Activated CD8-positive, alpha-beta T cell treated with anti-CD3 and anti-CD28 coated beads for 36 hours (primary cell): ENCODE data around the gene STAG1. TPM values are rescaled to one million over a fixed set of nuclear protein-coding genes. Genes with fewer than 3 reads are reported as not detected.
"Not testable (repeated sequence)": the region's sequence is repeated elsewhere in the genome, so short reads cannot be mapped to it uniquely, and the experiment has no call there.

ENCODE experiments used
- ATAC-seq: fragments of 200-7000 bp; cut with Tn5 transposase; one replicate; pipeline ENCODE4 v1.10.0; 2021; ENCODE audit warnings: mild to moderate bottlenecking, moderate library complexity
- CTCF ChIA-PET: fragments of 350-600 bp; sonication (Branson Sonifier 250); formaldehyde crosslinking; loops from one replicate; lab custom pipeline; 2021; ENCODE audit warnings: antibody characterized with exemption; lab: Charles Lee
- POLR2A ChIA-PET: fragments of 350-600 bp; sonication (Branson Sonifier 250); formaldehyde crosslinking; loops from one replicate; lab custom pipeline; 2021; ENCODE audit warnings: antibody characterized with exemption; lab: Charles Lee
- DNase-seq: peaks from one replicate; pipeline ENCODE4 v3.0.0-alpha.2; 2020
- H3K27ac Mint-ChIP-seq: one replicate; pipeline ENCODE4 v1.8.0; 2021; ENCODE audit warnings: mild to moderate bottlenecking, mixed read lengths
- H3K27me3 Mint-ChIP-seq: one replicate; pipeline ENCODE4 v1.8.0; 2021; ENCODE audit warnings: mixed read lengths
- H3K36me3 Mint-ChIP-seq: one replicate; pipeline ENCODE4 v1.8.0; 2021; ENCODE audit warnings: low read depth, mixed read lengths
- H3K4me1 Mint-ChIP-seq: one replicate; pipeline ENCODE4 v1.8.0; 2021; ENCODE audit warnings: low read depth, mixed read lengths
- H3K4me3 Mint-ChIP-seq: one replicate; pipeline ENCODE4 v1.8.0; 2021; ENCODE audit warnings: mild to moderate bottlenecking, moderate library complexity, mixed read lengths
- H3K9me3 Mint-ChIP-seq: one replicate; pipeline ENCODE4 v1.8.0; 2021; ENCODE audit warnings: mixed read lengths
- intact Hi-C: fragments of 100-400 bp; cut with micrococcal nuclease; formaldehyde crosslinking; loops from one replicate; pipeline ENCODE4 v1.10.0; 2022
- total RNA-seq, 2 experiments: library from RNA; stranded (reverse); gene quantifications; one replicate each; pipeline ENCODE4 v1.2.3, GENCODE V29; 2021
- TF ChIP-seq, protein P1 (sequence below): fragments of 200-600 bp; IDR thresholded peaks from one replicate; pipeline ENCODE4 v1.8.0; 2022; ENCODE audit warnings: antibody characterized with exemption, mild to moderate bottlenecking

The STAG1 gene
- total RNA-seq, 2 experiments from 2014 or later: 32.5 to 32.8 TPM

DNA sequence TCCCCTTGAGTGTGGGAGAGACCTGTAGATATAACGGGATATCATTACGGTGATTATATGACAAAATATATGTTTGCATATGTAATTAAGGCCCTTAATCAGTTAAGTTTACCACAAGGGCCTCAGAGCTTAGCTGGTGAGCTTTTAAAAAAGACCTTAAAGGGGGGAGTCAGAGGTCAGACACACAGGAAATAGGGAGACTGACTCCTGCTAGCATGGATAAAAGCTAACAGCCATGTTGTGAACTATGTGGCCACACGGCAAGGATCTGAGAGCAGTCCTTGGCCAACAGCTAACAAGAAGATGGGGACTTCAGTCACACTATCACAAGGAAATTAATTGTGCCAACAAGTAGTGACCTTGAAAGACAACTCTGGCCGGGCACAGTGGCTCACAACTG, 3.1 kb downstream of the STAG1 start:
- CTCF ChIA-PET: interaction anchor here (0.7 to 1.6 kb wide), 3 partner anchors 9 to 265 kb away, joined by 3 to 5 read pairs (median 3); partner anchors contain the start of gene NCK1
- TF ChIP-seq, protein P1, sequence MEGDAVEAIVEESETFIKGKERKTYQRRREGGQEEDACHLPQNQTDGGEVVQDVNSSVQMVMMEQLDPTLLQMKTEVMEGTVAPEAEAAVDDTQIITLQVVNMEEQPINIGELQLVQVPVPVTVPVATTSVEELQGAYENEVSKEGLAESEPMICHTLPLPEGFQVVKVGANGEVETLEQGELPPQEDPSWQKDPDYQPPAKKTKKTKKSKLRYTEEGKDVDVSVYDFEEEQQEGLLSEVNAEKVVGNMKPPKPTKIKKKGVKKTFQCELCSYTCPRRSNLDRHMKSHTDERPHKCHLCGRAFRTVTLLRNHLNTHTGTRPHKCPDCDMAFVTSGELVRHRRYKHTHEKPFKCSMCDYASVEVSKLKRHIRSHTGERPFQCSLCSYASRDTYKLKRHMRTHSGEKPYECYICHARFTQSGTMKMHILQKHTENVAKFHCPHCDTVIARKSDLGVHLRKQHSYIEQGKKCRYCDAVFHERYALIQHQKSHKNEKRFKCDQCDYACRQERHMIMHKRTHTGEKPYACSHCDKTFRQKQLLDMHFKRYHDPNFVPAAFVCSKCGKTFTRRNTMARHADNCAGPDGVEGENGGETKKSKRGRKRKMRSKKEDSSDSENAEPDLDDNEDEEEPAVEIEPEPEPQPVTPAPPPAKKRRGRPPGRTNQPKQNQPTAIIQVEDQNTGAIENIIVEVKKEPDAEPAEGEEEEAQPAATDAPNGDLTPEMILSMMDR: no peak
- peaks cover 47% of the 10 kb centered on the region for H3K4me1 Mint-ChIP-seq
- peak overlapping the region; percentile 82 for H3K4me3 Mint-ChIP-seq
- intact Hi-C loops: no loop called here
- H3K9me3 Mint-ChIP-seq: peaks cover 3% of the 10 kb centered on the region
- ATAC-seq: no peak
- peaks cover 16% of the 10 kb centered on the region for H3K36me3 Mint-ChIP-seq
- POLR2A ChIA-PET: no interaction called here
- no peak for DNase-seq
- no peaks in the 10 kb centered on the region for H3K27me3 Mint-ChIP-seq
- peak overlapping the region; percentile 98 for H3K27ac Mint-ChIP-seq

DNA sequence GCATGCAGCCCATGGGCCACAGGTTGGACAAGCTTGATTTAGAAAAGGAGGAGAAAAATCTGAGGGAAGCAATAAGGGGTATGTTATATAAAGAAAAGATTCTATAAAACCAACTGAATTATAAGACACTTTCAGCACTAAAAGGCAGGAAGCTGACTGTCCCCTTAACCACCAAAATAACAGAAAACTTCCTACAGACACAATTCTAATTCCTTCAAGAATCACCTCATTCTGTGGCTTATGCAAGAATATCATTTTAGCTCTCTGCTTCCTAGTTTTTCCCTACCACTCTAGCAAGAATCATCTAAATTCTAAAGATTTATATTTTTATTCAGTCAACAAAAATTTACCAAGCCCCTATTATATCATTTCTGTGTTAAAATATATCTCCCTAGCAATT, 6.3 kb downstream of the STAG1 start:
- ChIA-PET POLR2A (interaction anchor here (0.7 kb wide), 1 partner anchor 8 kb away, joined by 3 read pairs; no protein-coding TSS in a partner anchor), CTCF (interaction anchor here (1.6 to 2.0 kb wide), 3 partner anchors 268 to 354 kb away, joined by 3 to 7 read pairs (median 4); no protein-coding TSS in a partner anchor)
- no peaks in the 10 kb centered on the region for H3K27me3 Mint-ChIP-seq
- intact Hi-C loops: no loop called here
- H3K4me3 Mint-ChIP-seq: no peak overlapping the region
- no peak for DNase-seq
- H3K27ac Mint-ChIP-seq: no peak overlapping the region
- H3K36me3 Mint-ChIP-seq: peaks cover 26% of the 10 kb centered on the region
- peaks cover 51% of the 10 kb centered on the region for H3K4me1 Mint-ChIP-seq
- H3K9me3 Mint-ChIP-seq: peaks cover 6% of the 10 kb centered on the region
- ATAC-seq: no peak
- TF ChIP-seq, protein P1: no peak

DNA sequence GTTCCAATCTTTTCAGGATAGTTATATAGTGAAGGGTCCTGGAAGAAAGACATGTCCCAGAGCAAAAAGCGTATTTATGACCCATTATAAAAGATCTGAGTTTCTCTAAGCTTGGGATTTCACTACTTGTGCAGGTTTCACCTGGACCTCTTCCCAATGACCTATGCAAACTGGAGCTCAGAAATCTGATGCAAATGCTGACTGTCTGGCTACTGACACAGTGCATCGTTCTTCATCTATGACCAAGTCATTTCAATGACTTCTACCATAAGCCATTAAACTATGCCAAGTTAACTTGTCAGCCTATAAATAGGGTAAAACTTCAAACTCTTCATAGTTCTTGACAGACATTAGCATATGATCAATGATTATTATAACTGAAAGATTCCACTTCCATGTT, 11.1 kb downstream of the STAG1 start:
- ChIA-PET POLR2A (interaction anchor here (1.3 kb wide), 1 partner anchor 11 kb away, joined by 5 read pairs; the partner anchor contains the start of gene STAG1), CTCF (interaction anchor here (0.5 to 2.8 kb wide), 2 partner anchors 12 to 122 kb away, joined by 4 to 11 read pairs; partner anchors contain the start of gene STAG1)
- TF ChIP-seq, protein P1: no peak
- ATAC-seq (no peak), DNase-seq (no peak)
- Mint-ChIP-seq H3K9me3 (peaks cover 6% of the 10 kb centered on the region), H3K36me3 (peaks cover 24% of the 10 kb centered on the region), H3K27me3 (no peaks in the 10 kb centered on the region), H3K4me3 (no peak overlapping the region), H3K4me1 (peaks cover 39% of the 10 kb centered on the region), H3K27ac (no peak overlapping the region)
- intact Hi-C loops: no loop called here

DNA sequence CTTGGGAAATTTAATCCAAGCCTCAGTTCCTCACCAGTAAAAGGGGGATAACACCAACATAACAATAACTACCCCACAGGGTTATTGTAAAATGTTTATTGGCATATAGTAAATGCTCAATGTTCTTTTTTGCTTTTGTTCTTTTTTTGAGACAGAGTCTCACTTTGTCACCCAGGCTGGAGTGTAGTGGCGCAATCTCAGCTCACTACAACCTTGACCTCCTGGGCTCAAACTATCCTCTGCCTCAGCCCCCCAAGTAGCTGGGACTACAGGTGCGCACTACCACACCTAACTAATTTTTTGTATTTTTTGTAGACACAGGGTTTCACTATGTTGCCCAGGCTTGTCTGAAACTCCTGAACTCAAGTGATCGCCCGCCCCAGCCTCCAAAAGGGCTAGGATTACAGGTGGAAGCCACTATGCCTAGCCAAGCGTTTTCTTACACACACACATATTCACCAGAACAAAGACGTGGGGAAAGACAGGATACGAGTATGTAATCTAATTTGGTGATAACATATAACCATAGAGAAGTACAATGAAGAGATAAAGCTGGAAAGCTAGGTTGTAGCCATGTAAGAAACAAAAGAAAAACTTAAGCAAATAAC, 11.7 kb downstream of the STAG1 start:
- intact Hi-C loops: no loop called here
- TF ChIP-seq, protein P1: no peak
- no peak for DNase-seq
- Mint-ChIP-seq H3K27me3 (no peaks in the 10 kb centered on the region), H3K9me3 (peaks cover 6% of the 10 kb centered on the region), H3K4me3 (no peak overlapping the region), H3K4me1 (peaks cover 35% of the 10 kb centered on the region), H3K36me3 (peaks cover 26% of the 10 kb centered on the region), H3K27ac (no peak overlapping the region)
- ChIA-PET POLR2A (no interaction called here), CTCF (interaction anchor here (0.5 to 1.4 kb wide), 3 partner anchors 8 to 122 kb away, joined by 3 to 4 read pairs (median 3); partner anchors contain the start of gene STAG1)
- ATAC-seq: no peak

DNA sequence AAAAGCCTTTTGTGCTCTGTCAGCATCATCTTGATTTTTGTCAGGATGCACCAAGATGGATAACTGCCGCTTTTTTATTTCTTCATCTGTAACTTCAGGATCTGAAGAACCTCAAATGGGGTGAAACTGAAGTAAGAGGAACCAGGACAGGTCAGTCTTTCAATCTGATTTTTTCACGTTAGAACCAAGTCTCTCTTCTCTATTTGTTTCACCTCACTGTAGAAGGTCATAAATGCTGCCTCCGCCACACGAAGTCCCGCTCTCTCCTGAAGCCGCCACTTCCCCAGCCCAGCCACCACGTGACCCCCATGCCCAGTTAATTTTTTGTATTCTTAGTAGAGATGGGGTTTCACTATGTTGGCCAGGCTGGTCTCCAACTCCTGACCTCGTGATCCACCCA, 15.2 kb downstream of the STAG1 start:
- ATAC-seq, POLR2A ChIA-PET, H3K27me3 Mint-ChIP-seq, H3K9me3 Mint-ChIP-seq, H3K4me3 Mint-ChIP-seq, intact Hi-C loops, H3K27ac Mint-ChIP-seq, DNase-seq: not testable (repeated sequence)
- CTCF ChIA-PET: interaction anchor here (1.8 kb wide), 1 partner anchor 16 kb away, joined by 4 read pairs; no protein-coding TSS in a partner anchor
- H3K4me1 Mint-ChIP-seq: peaks cover 47% of the 10 kb centered on the region
- peaks cover 14% of the 10 kb centered on the region for H3K36me3 Mint-ChIP-seq
